WTC11 (cell line): Measurements from ENCODE around the gene KCNJ14. TPM values are rescaled to one million over a fixed set of nuclear protein-coding genes. Genes with fewer than 3 reads are reported as not detected.

ENCODE experiments used
- ATAC-seq: fragments of 200-7000 bp; cut with Tn5 transposase; 2 replicates; pipeline ENCODE4 v1.10.0; 2021; ENCODE audit warnings: mild to moderate bottlenecking, moderate library complexity
- CTCF ChIA-PET: fragments of 300-600 bp; sonication (Branson Sonifier 250); formaldehyde crosslinking; loops from one replicate; lab custom pipeline; 2021; ENCODE audit warnings: antibody characterized with exemption; lab: Charles Lee
- POLR2A ChIA-PET: fragments of 350-600 bp; sonication (Branson Sonifier 250); formaldehyde crosslinking; loops from one replicate; lab custom pipeline; 2021; ENCODE audit warnings: antibody characterized with exemption; lab: Charles Lee
- DNase-seq: peaks from one replicate; pipeline ENCODE4 v3.0.0; 2021; ENCODE audit warnings: low spot score
- H3K27ac Mint-ChIP-seq: 2 replicates; pipeline ENCODE4 v1.8.0; 2021; ENCODE audit warnings: mixed read lengths
- H3K27me3 Mint-ChIP-seq: 2 replicates; pipeline ENCODE4 v1.8.0; 2021; ENCODE audit warnings: low read depth, mild to moderate bottlenecking, moderate library complexity, mixed read lengths
- H3K36me3 Mint-ChIP-seq: 2 replicates; pipeline ENCODE4 v1.8.0; 2021; ENCODE audit warnings: mixed read lengths
- H3K4me1 Mint-ChIP-seq: 2 replicates; pipeline ENCODE4 v1.8.0; 2022; ENCODE audit warnings: mixed read lengths
- H3K4me3 Mint-ChIP-seq: 2 replicates; pipeline ENCODE4 v1.8.0; 2021; ENCODE audit warnings: mild to moderate bottlenecking, moderate library complexity, mixed read lengths
- H3K9me3 Mint-ChIP-seq: 2 replicates; pipeline ENCODE4 v1.8.0; 2021; ENCODE audit warnings: mixed read lengths
- ATF1 ChIP-seq: sonication (generic); formaldehyde crosslinking; IDR thresholded peaks from 2 replicates; pipeline ENCODE4 v1.8.1; 2023; ENCODE audit warnings: mild to moderate bottlenecking, moderate library complexity, missing genetic modification reagents
- ATF2 ChIP-seq: sonication (generic); formaldehyde crosslinking; IDR thresholded peaks from 2 replicates; pipeline ENCODE4 v1.8.1; 2022; ENCODE audit warnings: low read depth, missing genetic modification reagents, borderline replicate concordance
- CDX4 ChIP-seq: fragments of 250-450 bp; sonication (Bioruptor Pico); IDR thresholded peaks from 2 replicates; pipeline ENCODE4 v1.9.0; 2021; ENCODE audit warnings: moderate library complexity, mild to moderate bottlenecking, inconsistent platforms, borderline replicate concordance
- EMX1 ChIP-seq: fragments of 250-450 bp; sonication (Bioruptor Pico); IDR thresholded peaks from 2 replicates; pipeline ENCODE4 v1.8.0; 2021; ENCODE audit warnings: mild to moderate bottlenecking
- ESRRA ChIP-seq: sonication (generic); formaldehyde crosslinking; IDR thresholded peaks from 2 replicates; pipeline ENCODE4 v1.8.1; 2022; ENCODE audit warnings: mild to moderate bottlenecking, missing genetic modification reagents, borderline replicate concordance
- MYBL2 ChIP-seq: sonication (generic); formaldehyde crosslinking; IDR thresholded peaks from 2 replicates; pipeline ENCODE4 v1.8.1; 2023; ENCODE audit warnings: mild to moderate bottlenecking, moderate library complexity, missing genetic modification reagents
- SMAD3 ChIP-seq: sonication (generic); formaldehyde crosslinking; IDR thresholded peaks from 2 replicates; pipeline ENCODE4 v1.8.0; 2022; ENCODE audit warnings: missing genetic modification reagents, mild to moderate bottlenecking, borderline replicate concordance
- TEAD4 ChIP-seq: sonication (generic); formaldehyde crosslinking; IDR thresholded peaks from 2 replicates; pipeline ENCODE4 v1.8.0; 2022; ENCODE audit warnings: mild to moderate bottlenecking, missing genetic modification reagents
- ZMAT4 ChIP-seq: fragments of 250-450 bp; sonication (Bioruptor Pico); IDR thresholded peaks from 2 replicates; pipeline ENCODE4 v1.9.0; 2021; ENCODE audit warnings: mild to moderate bottlenecking
- ZNF671 ChIP-seq: fragments of 250-450 bp; sonication (Bioruptor Pico); IDR thresholded peaks from 2 replicates; pipeline ENCODE4 v1.8.0; 2021; ENCODE audit warnings: mild to moderate bottlenecking
- total RNA-seq: library from RNA; stranded (reverse); gene quantifications from 3 replicates; pipeline ENCODE4 v1.2.3, GENCODE V29; 2021
- TF ChIP-seq, protein P1 (sequence below): sonication (generic); formaldehyde crosslinking; IDR thresholded peaks from 2 replicates; pipeline ENCODE4 v1.8.0; 2023; ENCODE audit warnings: missing genetic modification reagents, mild to moderate bottlenecking, borderline replicate concordance
- TF ChIP-seq, protein P2 (sequence below): fragments of 250-450 bp; sonication (Bioruptor Pico); IDR thresholded peaks from 2 replicates; pipeline ENCODE4 v1.8.0; 2021; ENCODE audit warnings: mild to moderate bottlenecking
- TF ChIP-seq, protein P3 (sequence below): sonication (generic); formaldehyde crosslinking; IDR thresholded peaks from 2 replicates; pipeline ENCODE4 v1.8.0; 2022; ENCODE audit warnings: mild to moderate bottlenecking, missing genetic modification reagents

KCNJ14 gene
- total RNA-seq, 1 experiment from 2014 or later: 1.4 TPM

DNA sequence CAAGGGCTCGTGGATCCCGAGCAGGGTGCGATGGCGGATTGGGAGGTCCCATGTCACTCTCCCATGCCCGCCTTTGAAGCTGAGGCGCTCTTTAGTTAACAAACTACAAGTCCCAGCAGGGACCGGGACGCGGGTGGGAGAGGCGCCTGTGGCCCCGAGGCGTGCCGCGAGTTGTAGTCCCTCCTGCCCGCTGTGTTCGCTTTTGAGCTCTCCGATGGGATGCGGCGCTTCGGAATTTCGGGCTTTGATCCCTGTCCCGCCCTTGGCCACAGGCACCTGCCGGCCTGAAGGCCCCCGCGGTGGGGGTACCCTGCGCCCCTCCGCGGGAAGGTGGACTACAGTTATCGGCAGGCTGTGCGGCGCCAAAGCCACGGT is 24.8 kb downstream of the KCNJ14 start (continued):
- TF ChIP-seq, protein P1, sequence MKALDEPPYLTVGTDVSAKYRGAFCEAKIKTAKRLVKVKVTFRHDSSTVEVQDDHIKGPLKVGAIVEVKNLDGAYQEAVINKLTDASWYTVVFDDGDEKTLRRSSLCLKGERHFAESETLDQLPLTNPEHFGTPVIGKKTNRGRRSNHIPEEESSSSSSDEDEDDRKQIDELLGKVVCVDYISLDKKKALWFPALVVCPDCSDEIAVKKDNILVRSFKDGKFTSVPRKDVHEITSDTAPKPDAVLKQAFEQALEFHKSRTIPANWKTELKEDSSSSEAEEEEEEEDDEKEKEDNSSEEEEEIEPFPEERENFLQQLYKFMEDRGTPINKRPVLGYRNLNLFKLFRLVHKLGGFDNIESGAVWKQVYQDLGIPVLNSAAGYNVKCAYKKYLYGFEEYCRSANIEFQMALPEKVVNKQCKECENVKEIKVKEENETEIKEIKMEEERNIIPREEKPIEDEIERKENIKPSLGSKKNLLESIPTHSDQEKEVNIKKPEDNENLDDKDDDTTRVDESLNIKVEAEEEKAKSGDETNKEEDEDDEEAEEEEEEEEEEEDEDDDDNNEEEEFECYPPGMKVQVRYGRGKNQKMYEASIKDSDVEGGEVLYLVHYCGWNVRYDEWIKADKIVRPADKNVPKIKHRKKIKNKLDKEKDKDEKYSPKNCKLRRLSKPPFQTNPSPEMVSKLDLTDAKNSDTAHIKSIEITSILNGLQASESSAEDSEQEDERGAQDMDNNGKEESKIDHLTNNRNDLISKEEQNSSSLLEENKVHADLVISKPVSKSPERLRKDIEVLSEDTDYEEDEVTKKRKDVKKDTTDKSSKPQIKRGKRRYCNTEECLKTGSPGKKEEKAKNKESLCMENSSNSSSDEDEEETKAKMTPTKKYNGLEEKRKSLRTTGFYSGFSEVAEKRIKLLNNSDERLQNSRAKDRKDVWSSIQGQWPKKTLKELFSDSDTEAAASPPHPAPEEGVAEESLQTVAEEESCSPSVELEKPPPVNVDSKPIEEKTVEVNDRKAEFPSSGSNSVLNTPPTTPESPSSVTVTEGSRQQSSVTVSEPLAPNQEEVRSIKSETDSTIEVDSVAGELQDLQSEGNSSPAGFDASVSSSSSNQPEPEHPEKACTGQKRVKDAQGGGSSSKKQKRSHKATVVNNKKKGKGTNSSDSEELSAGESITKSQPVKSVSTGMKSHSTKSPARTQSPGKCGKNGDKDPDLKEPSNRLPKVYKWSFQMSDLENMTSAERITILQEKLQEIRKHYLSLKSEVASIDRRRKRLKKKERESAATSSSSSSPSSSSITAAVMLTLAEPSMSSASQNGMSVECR: no peak
- TF ChIP-seq TEAD4 (CRISPR knock-in tag): no peak
- TF ChIP-seq EMX1: no peak

- H3K4me3 Mint-ChIP-seq: peak overlapping the region; percentile 81
- H3K9me3 Mint-ChIP-seq: no peaks in the 10 kb centered on the region
- peaks cover 23% of the 10 kb centered on the region for H3K4me1 Mint-ChIP-seq
- TF ChIP-seq ZNF671 (CRISPR knock-in tag) (no peak), ESRRA (CRISPR knock-in tag) (no peak), SMAD3 (CRISPR knock-in tag) (no peak), ZMAT4 (no peak), ATF1 (no peak), CDX4 (no peak), ATF2 (CRISPR knock-in tag) (no peak), MYBL2 (CRISPR knock-in tag) (no peak)
- TF ChIP-seq, protein P2, sequence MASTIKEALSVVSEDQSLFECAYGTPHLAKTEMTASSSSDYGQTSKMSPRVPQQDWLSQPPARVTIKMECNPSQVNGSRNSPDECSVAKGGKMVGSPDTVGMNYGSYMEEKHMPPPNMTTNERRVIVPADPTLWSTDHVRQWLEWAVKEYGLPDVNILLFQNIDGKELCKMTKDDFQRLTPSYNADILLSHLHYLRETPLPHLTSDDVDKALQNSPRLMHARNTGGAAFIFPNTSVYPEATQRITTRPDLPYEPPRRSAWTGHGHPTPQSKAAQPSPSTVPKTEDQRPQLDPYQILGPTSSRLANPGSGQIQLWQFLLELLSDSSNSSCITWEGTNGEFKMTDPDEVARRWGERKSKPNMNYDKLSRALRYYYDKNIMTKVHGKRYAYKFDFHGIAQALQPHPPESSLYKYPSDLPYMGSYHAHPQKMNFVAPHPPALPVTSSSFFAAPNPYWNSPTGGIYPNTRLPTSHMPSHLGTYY (CRISPR knock-in tag): no peak
- TF ChIP-seq, protein P3, sequence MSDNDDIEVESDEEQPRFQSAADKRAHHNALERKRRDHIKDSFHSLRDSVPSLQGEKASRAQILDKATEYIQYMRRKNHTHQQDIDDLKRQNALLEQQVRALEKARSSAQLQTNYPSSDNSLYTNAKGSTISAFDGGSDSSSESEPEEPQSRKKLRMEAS (CRISPR knock-in tag): no peak
- TF ChIP-seq, all 79 proteins: peak for 0
- Mint-ChIP-seq H3K36me3 (peaks cover 6% of the 10 kb centered on the region), H3K27me3 (peaks cover 7% of the 10 kb centered on the region; the same call in 1 of the 2 replicates), H3K27ac (peak overlapping the region; percentile 74; the same call in 1 of the 2 replicates)
- POLR2A ChIA-PET: interaction anchor here (0.5 to 1.4 kb wide), 5 partner anchors 11 to 206 kb away, joined by 3 to 4 read pairs (median 4); partner anchors contain the start of genes SYNGR4 and TMEM143
- CTCF ChIA-PET: interaction anchor here (0.6 to 2.4 kb wide), 15 partner anchors 9 to 166 kb away, joined by 3 to 11 read pairs (median 4); partner anchors contain the start of gene KDELR1
- peak; percentile 23 for ATAC-seq
- peak; percentile 44 for DNase-seq
Observed at GRCh38 chr19:48480558-48481500, 25.5 kb downstream of the KCNJ14 start.
